IPS DF 19.7 (cell line): ENCODE results near the gene STRIP1.
"Not testable (repeated sequence)": the region's sequence is repeated elsewhere in the genome, so short reads cannot be mapped to it uniquely, and the experiment has no call there.

Experiments used
- DNase-seq: peaks from one replicate; pipeline ENCODE4 v3.0.0-alpha.2; 2013; ENCODE audit warnings: low read depth, low spot score

STRIP1 gene

DNA sequence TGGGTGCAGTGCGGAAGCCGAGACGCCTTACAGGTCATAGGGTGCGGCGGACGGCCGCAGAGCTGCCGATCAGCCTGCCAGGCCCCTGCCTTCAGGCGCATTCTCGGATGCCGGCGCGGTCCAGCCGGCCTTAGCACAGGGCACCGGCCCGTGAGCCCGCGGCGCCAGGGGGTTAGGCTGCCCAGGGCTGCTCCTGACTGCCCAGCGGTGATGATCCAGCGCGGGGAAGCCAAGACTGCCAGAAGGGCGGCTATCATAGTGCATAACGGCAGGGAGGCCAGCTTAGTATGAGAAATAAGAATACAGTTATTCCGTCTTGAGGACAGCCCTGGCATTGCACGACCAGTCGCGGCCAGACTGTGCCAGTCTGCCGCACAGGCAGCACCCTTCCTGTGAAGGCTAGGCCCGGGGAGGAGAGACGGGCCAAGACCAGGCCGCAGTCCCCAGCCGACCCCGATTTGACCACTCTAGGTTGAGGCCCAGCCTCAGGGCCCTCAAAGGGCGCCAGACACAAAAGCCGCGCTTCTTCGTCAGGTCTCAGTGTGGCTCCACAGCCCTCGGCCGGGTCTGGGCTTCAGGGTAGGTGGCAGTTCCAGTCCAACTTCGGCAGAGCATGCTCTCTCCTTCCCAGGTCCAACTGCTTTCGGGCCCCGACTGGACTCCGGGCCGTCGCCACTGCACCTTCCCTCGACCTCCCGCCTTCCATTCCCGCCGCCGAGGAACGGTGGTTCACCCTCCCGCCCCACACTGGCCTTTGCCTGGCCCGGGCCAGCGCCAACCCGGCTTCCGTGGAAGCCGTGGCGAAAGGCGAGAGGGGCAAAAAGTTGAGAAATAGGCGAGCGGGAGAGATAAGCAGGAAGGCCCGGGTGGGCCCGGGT, 35.2 kb downstream of the STRIP1 start:
- no peak for DNase-seq

DNA sequence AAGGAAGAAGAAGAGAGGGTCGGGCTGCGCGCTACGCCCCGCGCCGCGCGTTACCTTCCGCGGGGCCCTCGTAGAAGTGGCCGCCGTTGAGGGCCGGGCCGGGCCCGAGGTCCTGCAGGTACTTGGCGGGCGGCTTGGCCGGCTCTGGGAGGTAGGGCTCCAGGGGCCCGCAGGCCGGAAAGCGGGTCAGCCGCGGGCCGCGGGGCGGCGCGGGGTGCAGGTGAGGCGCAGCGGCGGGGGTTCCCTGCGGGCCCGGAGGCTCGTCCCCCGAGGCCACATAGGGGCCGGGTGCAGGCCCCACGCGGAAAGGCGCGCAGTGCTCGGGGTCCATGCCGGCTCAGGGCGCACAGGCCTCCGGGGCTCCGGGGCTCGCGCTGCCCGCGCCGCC, 35.9 kb downstream of the STRIP1 start:
- no peak for DNase-seq

DNA sequence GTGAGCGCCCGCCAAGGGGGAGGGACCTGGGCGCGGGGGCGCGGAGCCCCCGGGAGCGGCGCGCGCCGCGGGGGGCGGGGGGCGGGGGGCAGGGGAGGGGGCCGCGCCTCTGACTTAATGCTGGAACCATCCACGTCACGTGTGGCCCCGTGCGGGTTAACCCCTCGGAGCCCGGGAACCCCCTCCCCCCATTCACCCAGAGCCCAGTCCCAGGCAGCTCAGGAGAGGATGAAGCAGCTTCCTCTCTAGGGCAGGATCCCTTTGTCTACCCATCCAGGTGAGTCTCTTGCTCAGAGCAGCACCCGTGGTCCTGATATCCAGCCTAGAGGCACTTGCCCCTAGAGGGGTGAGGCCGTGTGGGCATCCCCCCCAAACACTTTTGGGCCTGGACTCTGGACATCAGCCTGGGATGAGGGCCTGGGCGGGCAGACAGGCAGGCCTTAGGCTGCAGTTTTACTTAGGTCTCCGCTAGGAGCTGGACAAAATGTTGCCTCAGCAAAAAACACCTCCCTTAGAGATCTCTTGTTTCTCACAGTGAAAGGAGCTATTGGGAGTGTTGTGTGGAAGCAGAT, 36.3 kb downstream of the STRIP1 start, which contains the start of gene ALX3:
Gene ALX3, minus strand, starts transcription at position 2 of the 572 bp plus-strand sequence. CDS start 60 bp downstream, outside the sequence.
- no peak for DNase-seq

DNA sequence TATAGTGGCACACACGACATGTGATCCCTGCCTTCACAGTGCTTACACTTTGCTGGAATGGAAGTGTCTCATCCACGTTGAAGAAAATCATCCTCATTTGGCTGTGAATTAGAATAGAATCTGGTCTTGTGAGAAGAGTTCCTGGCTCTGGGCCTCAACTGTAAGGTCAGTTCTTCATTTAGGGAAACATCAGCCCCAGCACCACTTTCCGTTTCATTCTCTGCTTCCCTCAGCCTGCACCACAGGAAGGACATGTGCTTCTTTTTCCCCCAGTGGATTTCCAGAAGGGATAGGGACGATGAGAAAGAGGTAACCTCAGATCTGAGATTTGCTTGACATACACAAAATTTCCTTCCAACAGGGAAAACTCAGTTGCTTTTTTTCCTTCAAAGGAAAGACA, 39.7 kb downstream of the STRIP1 start:
- DNase-seq: no peak

DNA sequence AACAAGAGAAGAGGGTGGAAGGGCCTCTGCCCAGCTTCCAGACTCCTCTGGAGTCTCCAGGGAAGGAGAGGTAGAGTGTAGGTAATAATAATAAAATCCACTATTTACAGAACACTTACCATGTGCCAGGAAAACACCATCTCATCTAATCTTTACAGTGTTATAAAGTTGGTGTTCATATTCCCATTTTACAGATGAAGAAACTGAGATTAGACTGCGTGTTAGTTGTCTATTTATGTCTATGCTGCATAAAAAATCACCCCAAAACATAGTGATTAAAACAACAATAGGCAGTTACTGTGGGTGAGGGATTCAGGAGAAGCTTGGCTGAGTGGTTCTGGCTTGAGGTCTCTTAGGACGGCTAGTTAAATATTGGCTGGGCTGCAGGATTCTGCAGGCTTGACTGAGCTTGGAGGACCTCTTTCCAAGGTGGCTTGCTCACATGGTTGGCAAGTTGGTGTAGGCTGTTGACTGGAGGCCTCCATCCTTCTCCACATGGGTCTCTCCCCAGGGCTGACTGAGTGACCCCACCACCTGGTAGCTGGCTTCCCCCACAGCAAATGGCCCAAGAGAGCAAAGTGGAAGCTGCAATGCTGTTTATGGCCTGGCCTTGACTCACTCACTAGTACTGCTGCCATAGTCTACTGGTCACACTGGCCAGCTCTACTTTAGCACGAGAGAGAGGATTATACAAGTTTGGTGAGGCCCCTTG, 42.5 kb downstream of the STRIP1 start:
- no peak for DNase-seq

DNA sequence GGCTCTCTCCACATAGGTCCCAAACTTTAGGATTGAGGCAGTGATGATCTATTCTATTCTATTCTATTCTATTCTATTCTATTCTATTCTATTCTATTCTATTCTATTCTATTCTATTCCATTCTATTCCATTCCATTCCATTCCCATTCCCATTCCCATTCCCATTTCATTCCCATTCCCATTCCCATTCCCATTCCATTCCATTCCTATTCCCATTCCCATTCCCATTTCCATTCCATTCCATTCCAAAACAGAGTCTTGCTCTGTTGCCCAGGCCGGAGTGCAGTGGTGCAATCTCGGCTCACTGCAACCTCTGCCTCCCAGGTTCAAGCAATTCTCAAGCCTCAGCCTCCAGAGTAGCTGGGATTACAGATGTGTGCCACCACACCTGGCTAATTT, 45.6 kb downstream of the STRIP1 start:
- DNase-seq: not testable (repeated sequence)

DNA sequence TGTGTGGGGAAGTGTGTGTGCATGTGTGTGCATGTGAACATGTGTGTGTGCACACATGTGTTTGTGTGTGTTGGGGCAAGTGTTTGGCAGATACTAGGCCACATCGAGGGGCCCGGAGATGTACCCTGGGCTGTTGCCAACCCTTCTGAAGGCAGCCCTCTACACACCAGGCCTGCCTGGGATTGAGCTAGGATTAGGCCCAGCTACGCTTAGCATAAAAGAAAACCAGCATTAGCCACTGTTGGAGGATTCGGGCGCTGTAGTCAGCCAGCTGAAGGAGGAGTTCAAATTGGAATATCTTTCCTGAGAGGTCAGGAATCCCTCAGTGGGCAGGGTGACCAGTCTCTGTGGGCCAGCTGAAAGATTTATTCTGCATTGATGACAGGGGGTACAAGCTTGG, 46.6 kb downstream of the STRIP1 start:
- DNase-seq: no peak

DNA sequence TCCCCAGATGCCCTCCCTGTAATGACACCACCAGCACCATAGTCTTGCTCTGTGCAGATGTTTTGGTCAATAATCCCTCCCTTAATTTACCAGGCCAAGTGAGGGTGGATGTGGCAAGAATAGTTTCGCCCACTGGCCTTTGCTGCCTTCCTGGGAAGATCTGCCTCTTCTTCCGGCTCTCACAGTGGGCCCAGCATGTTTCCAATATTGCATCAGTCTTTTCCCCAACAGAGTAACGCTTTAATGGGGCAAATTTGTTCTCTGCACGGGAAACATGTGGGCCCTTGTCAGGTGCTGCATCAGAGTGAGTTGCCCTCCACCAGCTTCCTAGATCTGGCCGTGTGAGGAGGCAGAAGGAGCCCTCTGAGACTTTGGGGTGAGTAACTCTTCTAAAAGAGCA, 48.1 kb downstream of the STRIP1 start:
- no peak for DNase-seq

DNA sequence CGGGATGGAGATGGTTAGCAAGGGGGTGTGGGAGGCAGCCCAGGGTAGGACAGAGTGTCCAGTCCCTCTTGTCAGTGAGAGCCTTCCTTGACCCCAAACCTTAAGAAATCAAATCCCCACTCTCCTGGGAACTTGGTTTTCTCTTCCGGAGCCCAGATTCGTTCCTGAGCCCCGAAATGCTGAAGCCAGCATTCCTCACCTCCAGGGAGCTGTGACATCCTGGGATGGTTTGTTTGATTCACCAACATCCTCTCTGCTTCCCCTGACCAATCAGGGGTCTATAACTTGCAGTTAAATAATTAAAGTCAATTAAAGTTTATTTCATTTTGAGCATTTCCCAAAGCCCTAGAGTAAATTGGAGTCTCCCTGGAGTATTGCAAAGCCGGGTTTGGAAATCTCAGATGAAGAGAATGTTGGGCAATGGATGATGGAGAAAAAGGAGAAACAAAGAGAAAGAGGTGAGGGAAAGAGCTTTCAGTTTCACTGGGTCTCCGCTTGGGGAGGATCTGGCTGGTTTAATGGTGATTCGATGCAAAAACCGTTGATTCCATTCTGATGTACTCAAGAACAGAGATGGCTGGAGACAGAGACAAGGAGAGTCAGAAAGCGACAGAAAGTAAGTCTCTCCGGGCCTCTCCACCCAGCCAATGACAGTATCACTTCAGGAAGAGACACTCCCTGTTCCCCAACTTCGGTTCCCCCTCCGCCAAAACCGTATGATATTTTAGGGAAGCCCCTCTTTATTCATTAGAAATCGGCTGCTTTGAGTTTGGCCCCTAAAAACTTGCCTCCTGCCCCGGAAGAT, 48.8 kb downstream of the STRIP1 start:
- DNase-seq: no peak

DNA sequence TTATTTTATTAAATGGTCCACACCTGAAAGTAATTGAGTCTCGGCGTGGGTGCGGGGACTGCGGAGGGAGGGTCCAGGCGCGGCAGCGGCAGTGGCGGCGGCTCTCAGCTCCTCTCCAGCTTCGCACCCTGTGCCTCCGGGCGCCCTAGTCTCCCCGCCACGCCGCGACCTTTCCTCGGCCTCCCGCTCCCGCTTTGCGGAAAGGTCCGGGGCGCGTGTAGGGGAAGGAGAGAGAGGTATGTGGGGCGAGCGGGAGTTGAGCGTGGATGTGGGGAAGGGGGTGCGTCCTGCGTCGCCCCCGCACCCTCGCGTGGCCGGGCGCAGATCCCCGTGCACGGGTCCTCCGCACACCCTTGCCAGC, 49.4 kb downstream of the STRIP1 start:
- no peak for DNase-seq

DNA sequence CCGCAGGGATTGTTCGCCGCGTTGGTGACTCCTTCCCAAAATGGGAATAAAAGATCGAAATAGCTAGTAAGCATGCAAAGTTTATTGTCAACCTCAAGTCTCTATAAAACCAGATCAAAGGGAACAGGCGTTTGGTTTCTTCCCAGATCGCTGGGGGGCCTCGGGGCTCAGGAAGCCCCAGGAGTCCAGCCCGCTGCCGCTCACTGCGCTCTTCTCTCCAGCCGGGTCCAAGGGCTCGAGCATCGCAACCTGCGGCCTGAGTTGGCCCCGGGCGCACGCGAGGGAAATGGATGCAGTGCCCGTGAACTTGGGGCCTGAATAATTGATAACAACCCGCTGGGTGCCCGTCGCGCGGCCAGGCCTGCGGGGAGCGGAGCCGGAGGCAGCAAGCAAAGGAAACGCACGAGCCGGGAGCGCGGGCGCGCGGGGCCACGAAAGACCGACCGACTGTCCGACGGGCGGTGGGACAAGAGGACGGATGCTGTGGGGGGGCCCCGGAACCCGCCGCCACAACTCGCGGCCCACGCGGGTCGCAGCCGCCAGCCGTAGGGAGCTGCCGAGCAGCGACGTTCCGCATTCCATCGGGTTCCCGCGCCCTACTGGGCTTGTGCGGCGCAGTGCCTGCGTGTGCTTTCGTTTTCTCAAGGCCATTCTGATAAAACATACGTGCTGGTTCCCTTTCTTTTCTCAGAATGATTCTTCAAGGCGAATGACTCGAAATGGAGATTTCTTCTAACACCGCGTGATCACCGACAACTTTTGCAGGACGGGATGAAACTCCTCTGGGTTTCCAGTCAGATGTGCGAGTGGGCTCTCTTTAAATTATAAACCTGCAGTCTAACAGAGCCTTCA, 50.0 kb downstream of the STRIP1 start:
- DNase-seq: no peak

DNA sequence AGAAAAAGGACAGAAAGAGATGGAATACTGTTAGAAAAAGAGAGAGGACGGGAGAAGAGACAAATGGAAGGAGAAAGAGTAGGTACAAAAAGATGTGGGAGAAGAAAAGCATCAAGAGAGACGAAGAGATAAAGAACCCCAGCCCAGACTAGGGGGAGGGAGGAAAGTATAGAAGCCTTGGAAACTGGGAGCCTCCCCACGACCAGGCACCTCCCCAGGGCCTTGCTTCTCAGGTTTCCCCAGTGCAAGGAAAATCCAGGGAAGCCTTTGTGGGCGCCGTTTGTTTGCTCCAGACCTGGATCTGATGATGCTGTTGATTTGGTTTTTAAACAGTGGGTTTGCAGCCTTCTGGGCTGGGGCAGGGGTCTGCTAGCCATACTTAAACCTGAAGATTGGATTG, 51.2 kb downstream of the STRIP1 start:
- no peak for DNase-seq

DNA sequence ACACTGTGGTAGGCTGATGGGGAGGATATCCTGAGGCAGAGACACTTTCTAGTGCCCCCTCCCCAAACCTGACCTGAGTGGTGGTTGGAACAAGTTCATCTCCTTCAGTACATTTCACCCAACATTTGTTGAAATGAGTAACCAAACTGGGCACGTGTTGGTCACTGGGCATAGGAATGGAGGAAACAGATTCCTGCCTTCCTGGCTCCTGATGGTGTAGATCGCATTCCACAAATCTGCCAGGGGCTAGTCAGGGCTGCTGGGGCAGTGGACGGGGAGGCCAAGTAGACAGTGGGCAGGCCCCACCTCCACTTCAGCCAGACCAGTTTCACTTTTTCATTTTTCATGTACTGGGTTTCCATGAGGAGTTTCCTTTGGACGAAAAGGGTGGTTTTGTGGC, 52.5 kb downstream of the STRIP1 start:
- DNase-seq: no peak

DNA sequence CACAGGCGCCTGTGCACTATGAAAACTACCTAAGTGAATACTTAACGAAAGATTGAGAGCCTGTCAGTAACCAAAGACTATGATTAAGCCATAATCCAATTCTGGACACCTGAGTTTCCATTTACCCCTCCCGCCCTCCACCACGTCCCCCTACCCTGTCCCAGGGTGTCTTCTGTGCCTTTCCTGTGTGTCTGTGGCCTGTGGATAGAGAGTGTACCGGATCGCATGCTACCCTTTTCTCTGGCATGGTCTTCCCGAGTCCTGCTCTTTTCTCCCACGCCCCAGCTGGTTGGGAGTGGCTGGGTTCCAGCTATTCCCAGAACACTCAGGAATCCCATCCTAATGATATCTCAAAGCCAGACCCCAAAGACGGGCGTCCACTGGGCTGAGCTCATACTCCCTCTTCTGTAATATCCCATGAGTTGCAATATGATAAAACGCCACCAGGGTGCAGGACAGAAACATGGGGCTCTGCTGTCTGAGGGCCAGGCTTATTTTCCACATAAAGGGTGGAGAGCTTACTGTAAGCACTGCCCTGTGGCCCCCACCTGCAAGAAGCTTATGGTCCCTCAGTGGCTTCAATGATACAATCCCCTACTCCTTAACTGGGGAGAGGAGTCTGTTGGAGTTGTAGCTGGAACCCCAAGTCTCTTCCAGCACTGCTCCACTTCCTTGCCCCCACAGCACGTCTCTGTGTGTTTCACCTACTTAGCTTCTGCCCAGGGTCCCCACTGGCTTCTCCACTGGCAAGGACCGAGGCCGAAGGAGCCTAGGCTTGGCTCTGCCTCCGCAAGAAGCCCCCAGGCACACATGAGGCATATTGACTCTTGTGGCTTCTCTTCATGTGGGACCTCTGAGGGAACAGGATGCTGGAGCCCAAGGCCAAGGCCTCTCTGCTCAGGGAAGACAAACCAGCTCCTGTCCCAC, 53.7 kb downstream of the STRIP1 start:
- DNase-seq: no peak

DNA sequence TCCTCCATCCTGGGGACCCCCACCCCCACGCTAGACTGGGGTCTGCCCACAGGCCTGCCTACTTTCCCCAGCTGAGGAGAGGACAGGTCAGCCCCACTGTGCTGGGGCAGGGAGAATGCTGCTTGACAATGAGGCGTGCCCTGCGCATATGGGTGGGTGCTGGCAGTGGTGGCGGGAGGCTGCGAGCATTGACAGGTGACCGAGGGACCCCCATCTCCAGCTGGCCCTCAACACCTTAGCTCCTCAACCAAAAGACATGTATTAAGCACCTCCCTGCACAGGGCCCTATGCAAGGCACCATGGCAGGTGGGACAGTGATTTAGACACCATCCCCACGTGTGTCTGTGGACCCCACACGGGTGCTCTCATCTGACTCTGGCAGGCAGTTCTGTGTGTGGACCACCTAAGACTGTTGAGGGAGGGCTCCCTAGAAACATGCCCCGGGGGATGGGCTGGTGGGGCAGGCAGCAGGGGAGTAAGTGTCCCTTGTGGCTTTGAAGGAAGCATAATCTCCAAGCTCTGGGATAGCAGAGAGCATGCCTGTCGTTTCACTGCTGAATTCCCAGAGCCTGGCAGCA, 54.4 kb downstream of the STRIP1 start:
- no peak for DNase-seq

DNA sequence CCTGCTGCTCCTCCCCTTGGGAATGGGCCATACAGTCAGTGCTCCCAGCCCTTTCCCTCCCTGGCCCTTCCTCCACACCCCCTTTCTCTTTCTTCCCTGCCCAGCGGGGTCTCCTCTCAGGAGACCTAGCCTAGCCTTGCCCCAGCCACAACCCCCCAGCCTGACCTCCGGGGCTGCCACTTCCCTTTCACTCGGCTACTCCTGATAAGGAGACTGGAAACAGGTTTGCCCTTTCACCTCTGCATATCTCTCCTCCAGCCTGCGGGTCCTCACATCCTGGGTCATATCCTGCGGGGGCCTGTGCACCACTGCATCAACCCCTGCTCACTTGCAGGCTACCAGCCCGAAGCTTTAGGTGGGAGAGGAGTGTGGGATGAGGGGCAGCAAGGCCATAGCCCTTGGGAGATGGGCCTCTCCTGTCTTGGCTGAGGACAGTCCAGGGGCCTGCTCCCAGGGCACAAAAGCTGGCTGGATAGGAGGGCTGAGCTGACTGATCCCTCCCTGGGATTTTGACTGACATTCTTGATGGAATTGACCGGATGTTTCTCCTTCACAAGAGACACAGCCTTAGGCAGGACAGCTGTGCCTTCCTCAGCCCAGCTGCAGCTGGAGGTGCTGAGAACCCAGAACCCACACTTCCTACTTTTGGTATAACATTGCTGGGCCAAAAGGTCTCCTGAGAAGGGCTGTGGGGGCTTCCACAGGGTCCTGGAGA, 55.3 kb downstream of the STRIP1 start:
- no peak for DNase-seq

DNA sequence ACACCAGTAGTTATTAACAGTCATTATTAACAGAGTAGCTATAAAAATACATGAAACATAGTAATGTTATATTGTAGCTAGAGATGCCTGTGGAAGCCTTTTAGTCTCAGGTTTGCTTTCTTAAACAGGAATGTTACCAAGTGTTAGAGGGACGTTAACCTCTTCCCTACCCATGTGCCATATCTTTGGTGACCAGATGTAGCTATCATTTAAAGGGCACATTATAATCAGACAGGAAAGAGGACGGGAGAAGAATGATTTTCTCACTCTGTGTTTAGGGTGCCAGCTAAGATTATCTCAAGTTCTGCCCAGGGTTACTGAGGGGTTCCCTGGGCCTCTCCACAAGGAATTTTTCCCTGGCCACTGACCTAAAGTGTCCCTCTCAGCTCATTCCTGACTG, 57.0 kb downstream of the STRIP1 start:
- DNase-seq: no peak

DNA sequence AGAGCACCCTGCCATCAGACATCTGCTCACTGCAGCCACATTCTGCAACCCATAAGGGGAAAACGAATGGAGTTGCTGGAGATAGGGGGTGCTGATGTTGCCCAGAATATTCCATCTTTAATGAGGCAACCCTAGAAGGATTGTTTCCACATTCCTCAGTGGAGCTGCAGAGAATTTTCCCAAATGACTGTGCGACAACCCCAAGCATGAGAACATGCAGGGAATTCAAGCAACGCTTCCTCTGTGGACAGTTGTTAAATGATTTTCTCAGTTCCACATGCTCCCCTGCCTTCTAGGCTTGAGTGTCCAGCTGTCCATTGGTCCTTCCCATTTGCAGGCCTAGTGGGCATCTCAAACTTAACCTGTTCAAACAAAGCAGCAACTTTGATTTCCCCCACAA, 57.4 kb downstream of the STRIP1 start:
- DNase-seq: no peak

DNA sequence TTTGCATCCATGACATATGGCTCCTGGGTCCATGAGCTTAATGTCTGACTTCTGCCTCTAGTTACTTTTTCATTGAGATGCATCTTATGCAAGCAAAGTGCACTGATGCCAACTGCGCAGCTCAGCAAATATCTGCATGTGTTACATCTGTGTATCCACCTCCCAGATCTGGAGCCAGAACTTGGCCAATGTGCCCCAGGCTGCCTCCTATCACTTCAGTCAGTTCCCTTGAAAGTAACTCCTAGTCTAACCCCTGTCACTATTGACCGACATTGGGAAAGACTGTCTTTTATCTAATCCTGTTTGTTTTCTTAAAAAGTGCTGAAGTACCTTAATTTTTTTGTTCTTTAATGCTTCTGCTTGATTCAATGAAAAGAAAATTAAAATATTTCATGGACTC, 58.6 kb downstream of the STRIP1 start:
- no peak for DNase-seq
